ENCODE data around the gene FMN1.

The FMN1 gene

GRCh38 chr15:32765236-32765635 lies 429.3 kb downstream of the FMN1 start:
- no peak for DNase-seq (ENCODE audit: low read depth)

GRCh38 chr15:32763295-32763694 lies 431.2 kb downstream of the FMN1 start:
- DNase-seq (ENCODE audit: low read depth) = no peak

DNA sequence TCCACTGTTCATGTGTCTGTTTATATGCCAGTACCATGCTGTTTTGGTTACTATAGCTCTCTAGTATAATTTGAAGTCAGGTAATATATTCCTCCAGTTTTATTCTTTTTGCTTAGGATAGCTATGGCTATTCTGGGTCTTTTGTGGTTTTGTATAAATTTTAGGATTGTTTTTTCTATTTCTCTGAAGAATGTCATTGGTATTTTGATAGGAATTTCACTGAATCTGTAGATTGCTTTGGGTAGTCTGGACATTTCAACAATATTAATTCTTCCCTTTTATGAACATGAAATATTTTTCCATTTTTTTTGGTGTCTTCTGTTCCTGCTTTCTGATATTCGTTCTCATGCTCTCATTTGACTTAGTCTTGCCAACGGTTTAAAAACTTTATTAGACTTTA lies 437.1 kb downstream of the FMN1 start:
- no peak for DNase-seq (ENCODE audit: low read depth)

DNA sequence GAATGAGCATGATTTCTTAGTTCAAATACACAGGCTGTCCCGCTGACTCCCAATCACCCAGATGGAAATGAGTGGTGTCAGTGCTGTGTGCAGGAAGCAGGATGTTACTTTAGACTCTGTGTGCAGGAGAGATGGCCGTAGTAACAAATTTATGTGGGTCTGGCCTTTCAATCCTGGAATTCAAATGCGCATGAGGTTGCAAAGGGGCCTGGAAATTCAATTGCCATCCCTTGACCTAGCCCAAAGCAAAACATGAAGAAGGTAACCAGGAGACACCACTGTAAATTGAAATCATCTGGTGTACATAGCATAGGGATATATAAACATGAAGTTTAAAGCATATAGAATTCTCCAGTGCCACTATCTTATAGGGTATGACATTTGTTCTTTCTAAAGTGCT lies 443.5 kb downstream of the FMN1 start:
- no peak for DNase-seq (ENCODE audit: low read depth)

- no peak for DNase-seq (ENCODE audit: low read depth)
Measured at GRCh38 chr15:32747921-32748342, 446.6 kb downstream of the FMN1 start.

GRCh38 chr15:32746116-32746857 lies 448.2 kb downstream of the FMN1 start:
- no peak for DNase-seq (ENCODE audit: low read depth)

GRCh38 chr15:32743411-32744140 lies 450.9 kb downstream of the FMN1 start:
- DNase-seq (ENCODE audit: low read depth) = no peak

DNA sequence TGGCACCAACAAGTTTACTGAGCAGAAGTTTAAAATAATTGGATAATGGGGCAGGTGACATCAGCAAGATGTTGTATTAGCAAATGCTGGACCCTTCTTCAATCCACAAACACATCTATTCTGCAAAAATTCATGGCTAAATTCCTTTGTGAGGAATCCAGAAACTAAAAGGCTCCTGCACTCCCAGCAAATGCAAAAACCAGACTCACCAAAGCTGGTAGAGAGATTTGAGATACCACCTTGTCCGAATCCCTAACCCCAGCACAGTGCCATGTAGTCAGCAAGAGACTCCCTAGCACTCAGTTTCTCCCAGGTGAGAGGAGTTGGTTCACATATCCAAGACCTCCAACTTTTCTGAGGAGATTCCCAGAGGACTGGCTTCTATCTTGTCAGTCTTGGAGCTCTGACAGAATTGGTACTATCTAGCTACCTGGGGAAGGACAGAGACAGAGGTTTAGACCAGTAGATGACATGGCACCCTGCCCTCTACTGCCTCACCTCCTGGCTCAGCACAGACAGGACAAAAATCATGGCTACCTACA lies 454.9 kb downstream of the FMN1 start:
- no peak for DNase-seq (ENCODE audit: low read depth)

DNA sequence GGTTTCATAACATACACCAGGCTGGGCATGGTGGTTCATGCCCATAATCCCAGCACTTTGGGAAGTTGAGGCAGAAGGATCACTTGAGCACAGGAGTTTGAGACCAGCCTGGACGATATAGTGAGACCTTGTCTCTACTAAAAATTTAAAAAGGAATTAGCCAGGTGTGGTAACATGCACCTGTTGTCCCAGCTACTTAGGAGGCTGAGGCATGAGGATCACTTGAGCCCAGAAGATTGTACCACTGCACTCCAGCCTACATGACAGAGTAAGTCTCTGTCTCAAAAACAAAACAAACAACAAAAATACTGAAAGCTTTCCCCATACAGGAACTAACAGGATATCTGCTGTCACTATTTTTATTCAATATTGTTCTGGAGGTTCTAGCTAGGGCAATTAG lies 455.8 kb downstream of the FMN1 start:
- DNase-seq (ENCODE audit: low read depth) = no peak

DNA sequence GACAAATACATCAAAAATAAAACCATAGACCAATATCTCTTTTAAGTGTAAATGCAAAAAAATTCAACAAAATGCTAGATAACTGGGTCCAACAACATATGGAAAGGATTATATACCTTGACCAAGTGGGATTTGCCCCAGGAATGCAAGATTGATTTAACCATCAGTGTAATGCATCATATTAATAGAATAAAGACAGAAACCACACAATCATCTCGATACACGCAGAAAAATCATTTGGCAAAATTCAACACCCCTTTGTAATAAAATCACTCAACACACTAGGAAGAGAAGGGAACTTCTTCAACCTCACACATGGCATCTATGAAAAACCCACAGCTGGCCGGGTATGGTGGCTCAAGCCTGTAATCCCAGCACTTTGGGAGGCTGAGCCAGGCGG lies 457.2 kb downstream of the FMN1 start:
- DNase-seq (ENCODE audit: low read depth) = no peak

- DNase-seq (ENCODE audit: low read depth) = no peak
Measured at GRCh38 chr15:32736701-32737061, 457.8 kb downstream of the FMN1 start.

- DNase-seq (ENCODE audit: low read depth) = no peak
Measured at GRCh38 chr15:32735989-32736700, 458.4 kb downstream of the FMN1 start.

GRCh38 chr15:32733281-32733680 lies 461.2 kb downstream of the FMN1 start:
- DNase-seq (ENCODE audit: low read depth) = no peak

DNA sequence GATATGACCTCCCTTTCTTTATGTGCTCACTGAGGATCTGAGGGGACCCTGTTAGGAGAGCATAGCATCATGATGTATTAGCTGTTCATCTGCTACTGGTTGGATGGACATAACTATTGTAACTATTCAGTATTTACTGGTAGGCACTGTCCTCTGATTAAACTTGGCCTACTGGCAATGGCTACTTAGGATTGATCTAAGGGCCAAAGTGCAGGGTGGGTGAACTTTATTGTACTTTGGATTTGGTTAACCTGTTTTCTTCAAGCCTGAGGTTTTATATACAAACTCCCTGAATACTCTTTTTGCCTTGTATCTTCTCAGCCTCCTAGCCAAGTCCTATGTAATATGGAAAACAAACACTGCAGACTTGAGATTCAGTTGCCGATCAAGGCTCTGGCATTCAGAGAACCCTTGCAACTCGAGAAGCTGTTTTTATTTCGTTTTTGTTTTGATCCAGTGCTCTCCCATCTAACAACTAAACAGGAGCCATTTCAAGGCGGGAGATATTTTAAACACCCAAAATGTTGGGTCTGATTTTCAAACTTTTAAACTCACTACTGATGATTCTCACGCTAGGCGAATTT lies 461.8 kb downstream of the FMN1 start:
- DNase-seq (ENCODE audit: low read depth) = no peak

DNA sequence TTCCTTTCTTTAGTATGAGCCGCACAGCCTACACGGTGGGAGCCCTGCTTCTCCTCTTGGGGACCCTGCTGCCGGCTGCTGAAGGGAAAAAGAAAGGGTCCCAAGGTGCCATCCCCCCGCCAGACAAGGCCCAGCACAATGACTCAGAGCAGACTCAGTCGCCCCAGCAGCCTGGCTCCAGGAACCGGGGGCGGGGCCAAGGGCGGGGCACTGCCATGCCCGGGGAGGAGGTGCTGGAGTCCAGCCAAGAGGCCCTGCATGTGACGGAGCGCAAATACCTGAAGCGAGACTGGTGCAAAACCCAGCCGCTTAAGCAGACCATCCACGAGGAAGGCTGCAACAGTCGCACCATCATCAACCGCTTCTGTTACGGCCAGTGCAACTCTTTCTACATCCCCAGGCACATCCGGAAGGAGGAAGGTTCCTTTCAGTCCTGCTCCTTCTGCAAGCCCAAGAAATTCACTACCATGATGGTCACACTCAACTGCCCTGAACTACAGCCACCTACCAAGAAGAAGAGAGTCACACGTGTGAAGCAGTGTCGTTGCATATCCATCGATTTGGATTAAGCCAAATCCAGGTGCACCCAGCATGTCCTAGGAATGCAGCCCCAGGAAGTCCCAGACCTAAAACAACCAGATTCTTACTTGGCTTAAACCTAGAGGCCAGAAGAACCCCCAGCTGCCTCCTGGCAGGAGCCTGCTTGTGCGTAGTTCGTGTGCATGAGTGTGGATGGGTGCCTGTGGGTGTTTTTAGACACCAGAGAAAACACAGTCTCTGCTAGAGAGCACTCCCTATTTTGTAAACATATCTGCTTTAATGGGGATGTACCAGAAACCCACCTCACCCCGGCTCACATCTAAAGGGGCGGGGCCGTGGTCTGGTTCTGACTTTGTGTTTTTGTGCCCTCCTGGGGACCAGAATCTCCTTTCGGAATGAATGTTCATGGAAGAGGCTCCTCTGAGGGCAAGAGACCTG lies 463.5 kb downstream of the FMN1 start:
- peak; percentile 14 for DNase-seq (ENCODE audit: low read depth)

DNA sequence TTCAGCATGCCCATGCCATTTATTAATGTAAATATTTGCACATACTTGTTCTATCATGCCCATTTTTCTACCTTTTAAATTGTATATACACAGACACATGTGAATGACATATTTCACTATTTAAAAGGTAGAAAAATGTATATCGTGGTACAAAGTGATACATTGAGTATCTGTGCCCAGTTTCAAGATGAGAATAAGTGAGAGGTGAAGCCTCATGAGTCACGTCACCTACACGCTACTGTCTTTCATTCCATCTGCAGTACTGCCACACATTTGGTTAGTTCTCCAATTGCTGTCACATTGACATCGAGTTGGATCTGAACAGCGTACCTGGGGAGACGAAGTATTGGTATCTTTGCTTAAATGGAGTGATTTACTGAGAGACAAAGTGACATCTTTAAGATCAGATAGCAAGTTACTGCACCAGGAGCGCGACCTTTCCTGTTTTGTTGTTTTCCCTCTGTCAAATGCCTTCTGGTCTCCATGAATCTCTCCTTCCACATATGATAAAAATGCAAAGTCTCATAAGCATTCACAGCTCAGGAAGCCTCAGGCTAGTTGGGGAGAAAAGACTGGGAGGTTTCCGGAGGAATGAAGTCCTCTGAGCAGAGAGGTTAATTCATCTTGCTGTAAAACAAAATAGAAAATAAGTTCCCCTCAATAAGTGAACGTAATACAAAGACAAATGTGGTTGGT lies 464.7 kb downstream of the FMN1 start:
- no peak for DNase-seq (ENCODE audit: low read depth)

DNA sequence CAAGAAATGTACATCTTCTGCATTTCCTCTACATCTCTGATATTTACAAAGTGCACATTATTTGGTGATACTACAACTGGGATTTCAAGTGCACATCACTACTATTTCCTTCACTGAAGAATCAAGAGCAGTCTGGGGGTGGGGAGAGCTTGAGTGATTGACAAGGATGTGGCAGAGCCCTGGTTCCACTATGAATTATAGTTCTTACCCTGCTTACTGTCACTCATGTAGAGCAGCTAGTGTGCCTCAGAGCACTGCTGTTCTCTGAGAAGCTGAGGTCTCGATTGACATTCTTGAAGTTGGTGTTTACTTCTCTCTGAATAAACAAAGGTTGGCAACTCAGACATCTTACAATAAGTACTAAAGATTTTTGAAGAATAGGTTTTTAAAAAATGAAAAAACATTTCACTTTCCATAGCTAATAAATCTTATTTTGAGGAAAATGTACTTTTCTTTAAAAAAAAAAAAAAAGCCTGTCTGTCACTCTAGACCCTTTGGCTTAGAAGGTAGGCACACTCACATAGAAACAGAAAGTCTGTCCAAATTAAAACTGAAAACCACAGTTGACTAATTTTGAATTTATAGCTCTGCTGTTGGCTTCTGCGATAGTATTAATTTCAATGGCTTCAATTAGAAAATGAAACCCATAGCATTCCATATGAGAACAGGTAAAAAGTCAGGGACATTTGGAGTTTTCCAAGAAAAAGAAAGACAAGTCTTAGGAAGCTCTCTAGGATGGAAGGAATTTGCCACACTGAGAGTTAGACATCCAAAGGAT lies 471.2 kb downstream of the FMN1 start:
- no peak for DNase-seq (ENCODE audit: low read depth)

DNA sequence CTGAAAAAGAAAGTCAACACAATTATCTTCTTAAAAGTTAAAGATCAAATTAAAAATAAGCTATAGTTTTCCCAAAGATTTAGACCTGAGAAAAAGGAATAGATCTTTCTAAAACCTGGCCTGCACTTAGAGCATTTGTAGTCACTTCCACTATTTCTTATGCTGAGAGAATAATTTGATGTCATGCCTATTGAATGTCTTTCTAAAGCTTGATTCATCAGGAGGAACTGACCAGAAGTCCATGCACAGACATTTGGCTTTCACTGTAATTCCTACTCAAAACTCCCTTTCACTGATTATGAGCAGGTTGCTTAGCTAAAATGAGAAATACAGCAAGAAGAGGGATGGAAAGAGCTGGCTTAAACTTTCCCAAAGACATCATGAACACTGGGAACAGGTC lies 472.4 kb downstream of the FMN1 start:
- no peak for DNase-seq (ENCODE audit: low read depth)

GRCh38 chr15:32721596-32721995 lies 472.9 kb downstream of the FMN1 start:
- DNase-seq (ENCODE audit: low read depth) = no peak
